HEK293 (cell line): ENCODE measurements around the gene TRAPPC12.

Experiments
- BCL11B ChIP-seq: fragments of 450-650 bp; formaldehyde crosslinking; IDR thresholded peaks from 2 replicates; pipeline ENCODE4 v1.5.1; 2016; ENCODE audit warnings: low read depth, missing biosample characterization, missing genetic modification characterization
- GLIS2 ChIP-seq: fragments of 450-650 bp; formaldehyde crosslinking; IDR thresholded peaks from 2 replicates; pipeline ENCODE4 v1.5.1; 2016; ENCODE audit warnings: missing biosample characterization, missing genetic modification characterization
- INSM2 ChIP-seq: fragments of 450-650 bp; formaldehyde crosslinking; IDR thresholded peaks from 2 replicates; pipeline ENCODE4 v1.5.1; 2016; ENCODE audit warnings: missing biosample characterization, missing genetic modification characterization
- KLF9 ChIP-seq: fragments of 450-650 bp; formaldehyde crosslinking; IDR thresholded peaks from 2 replicates; pipeline ENCODE4 v1.5.1; 2016; ENCODE audit warnings: missing biosample characterization, missing genetic modification characterization, low read depth
- TCF7L2 ChIP-seq: IDR thresholded peaks from 2 replicates; pipeline ENCODE4 v1.6.1; 2011; ENCODE audit warnings: low read depth, mild to moderate bottlenecking, inconsistent platforms, low read length, moderate library complexity, borderline replicate concordance
- TSHZ1 ChIP-seq: fragments of 450-650 bp; formaldehyde crosslinking; IDR thresholded peaks from 2 replicates; pipeline ENCODE4 v1.5.1; 2016; ENCODE audit warnings: missing biosample characterization, missing genetic modification characterization, borderline replicate concordance
- ZBTB11 ChIP-seq: fragments of 450-650 bp; formaldehyde crosslinking; conservative IDR thresholded peaks from 2 replicates; pipeline ENCODE4 v1.5.1; 2016; ENCODE audit warnings: low read depth, missing biosample characterization, missing genetic modification characterization
- ZBTB20 ChIP-seq: fragments of 450-650 bp; formaldehyde crosslinking; IDR thresholded peaks from 2 replicates; pipeline ENCODE4 v1.5.1; 2016; ENCODE audit warnings: missing biosample characterization, missing genetic modification characterization
- ZFP37 ChIP-seq: fragments of 450-650 bp; formaldehyde crosslinking; IDR thresholded peaks from 2 replicates; pipeline ENCODE4 v1.5.1; 2016; ENCODE audit warnings: missing biosample characterization, missing genetic modification characterization
- ZNF174 ChIP-seq: fragments of 450-650 bp; formaldehyde crosslinking; IDR thresholded peaks from 2 replicates; pipeline ENCODE4 v1.5.0; 2017; ENCODE audit warnings: missing biosample characterization, mild to moderate bottlenecking, missing genetic modification characterization
- ZNF18 ChIP-seq: fragments of 450-650 bp; formaldehyde crosslinking; IDR thresholded peaks from 2 replicates; pipeline ENCODE4 v1.5.1; 2016; ENCODE audit warnings: missing biosample characterization, missing genetic modification characterization
- ZNF26 ChIP-seq: fragments of 450-650 bp; formaldehyde crosslinking; IDR thresholded peaks from 2 replicates; pipeline ENCODE4 v1.5.1; 2016; ENCODE audit warnings: missing biosample characterization, missing genetic modification characterization
- ZNF292 ChIP-seq: fragments of 450-650 bp; formaldehyde crosslinking; IDR thresholded peaks from 2 replicates; pipeline ENCODE4 v1.5.1; 2016; ENCODE audit warnings: low read depth, missing biosample characterization, missing genetic modification characterization, borderline replicate concordance
- ZNF335 ChIP-seq: fragments of 450-650 bp; formaldehyde crosslinking; conservative IDR thresholded peaks from 2 replicates; pipeline ENCODE4 v1.5.1; 2016; ENCODE audit warnings: missing biosample characterization, missing genetic modification characterization
- ZNF341 ChIP-seq: fragments of 450-650 bp; formaldehyde crosslinking; IDR thresholded peaks from 2 replicates; pipeline ENCODE4; 2016; ENCODE audit warnings: low read depth, missing biosample characterization, missing genetic modification characterization
- ZNF449 ChIP-seq: fragments of 450-650 bp; formaldehyde crosslinking; IDR thresholded peaks from 2 replicates; pipeline ENCODE4 v1.5.1; 2017; ENCODE audit warnings: missing biosample characterization, mild to moderate bottlenecking, missing genetic modification characterization, moderate library complexity
- ZNF548 ChIP-seq: fragments of 450-650 bp; formaldehyde crosslinking; IDR thresholded peaks from 2 replicates; pipeline ENCODE4 v1.5.1; 2016; ENCODE audit warnings: missing biosample characterization, missing genetic modification characterization
- ZNF571 ChIP-seq: fragments of 450-650 bp; formaldehyde crosslinking; IDR thresholded peaks from 2 replicates; pipeline ENCODE4 v1.5.0; 2017; ENCODE audit warnings: missing biosample characterization, missing genetic modification characterization
- ZNF596 ChIP-seq: fragments of 450-650 bp; IDR thresholded peaks from 2 replicates; pipeline ENCODE4 v1.5.0; 2018; ENCODE audit warnings: missing biosample characterization, mild to moderate bottlenecking, missing genetic modification characterization, moderate library complexity
- ZNF610 ChIP-seq: fragments of 450-650 bp; formaldehyde crosslinking; IDR thresholded peaks from 2 replicates; pipeline ENCODE4 v1.5.1; 2016; ENCODE audit warnings: missing biosample characterization, missing genetic modification characterization, borderline replicate concordance
- ZNF623 ChIP-seq: fragments of 450-650 bp; formaldehyde crosslinking; IDR thresholded peaks from 2 replicates; pipeline ENCODE4 v1.5.1; 2016; ENCODE audit warnings: missing biosample characterization, missing genetic modification characterization
- ZNF837 ChIP-seq: fragments of 450-650 bp; formaldehyde crosslinking; IDR thresholded peaks from 2 replicates; pipeline ENCODE4 v1.5.1; 2016; ENCODE audit warnings: missing biosample characterization, missing genetic modification characterization
- ZSCAN5A ChIP-seq: fragments of 450-650 bp; formaldehyde crosslinking; IDR thresholded peaks from 2 replicates; pipeline ENCODE4 v1.5.1; 2016; ENCODE audit warnings: missing biosample characterization, missing genetic modification characterization

TRAPPC12 gene

GRCh38 chr2:3379647-3380534, at the start of gene TRAPPC12 (continued):
- TF ChIP-seq ZNF26 (tag by site-specific recombination) (no peak), ZNF174 (no peak), ZNF571 (no peak), ZNF449 (no peak), ZNF18 (0 out of 2 replicates have a peak, but pooled peaks have one; percentile 7), ZNF623 (tag by site-specific recombination) (no peak), ZNF837 (tag by site-specific recombination) (no peak), TSHZ1 (tag by site-specific recombination) (no peak), ZFP37 (tag by site-specific recombination) (no peak), ZNF548 (tag by site-specific recombination) (no peak), INSM2 (tag by site-specific recombination) (no peak), ZNF341 (tag by site-specific recombination) (no peak), BCL11B (peak; percentile 80), ZBTB20 (tag by site-specific recombination) (0 out of 2 replicates have a peak, but pooled peaks have one; percentile 26), ZNF610 (tag by site-specific recombination) (no peak), ZNF596 (tag by site-specific recombination) (no peak), TCF7L2 (no peak), ZNF335 (tag by site-specific recombination) (peak; percentile 96), KLF9 (tag by site-specific recombination) (peak; percentile 77), GLIS2 (tag by site-specific recombination) (peak; percentile 89), ZBTB11 (tag by site-specific recombination) (peak; percentile 93), ZSCAN5A (tag by site-specific recombination) (no peak), ZNF292 (tag by site-specific recombination) (no peak)
